Cortex of kidney (tissue), 1 donor: ENCODE results near the gene KCNE5.
"Not testable (repeated sequence)": the region's sequence is repeated elsewhere in the genome, so short reads cannot be mapped to it uniquely, and the experiment has no call there.

ENCODE experiments used
- DNase-seq: peaks from one replicate; lab custom pipeline; 2025; lab: John Stamatoyannopoulos, UW

The KCNE5 gene, protein sequence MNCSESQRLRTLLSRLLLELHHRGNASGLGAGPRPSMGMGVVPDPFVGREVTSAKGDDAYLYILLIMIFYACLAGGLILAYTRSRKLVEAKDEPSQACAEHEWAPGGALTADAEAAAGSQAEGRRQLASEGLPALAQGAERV

DNA sequence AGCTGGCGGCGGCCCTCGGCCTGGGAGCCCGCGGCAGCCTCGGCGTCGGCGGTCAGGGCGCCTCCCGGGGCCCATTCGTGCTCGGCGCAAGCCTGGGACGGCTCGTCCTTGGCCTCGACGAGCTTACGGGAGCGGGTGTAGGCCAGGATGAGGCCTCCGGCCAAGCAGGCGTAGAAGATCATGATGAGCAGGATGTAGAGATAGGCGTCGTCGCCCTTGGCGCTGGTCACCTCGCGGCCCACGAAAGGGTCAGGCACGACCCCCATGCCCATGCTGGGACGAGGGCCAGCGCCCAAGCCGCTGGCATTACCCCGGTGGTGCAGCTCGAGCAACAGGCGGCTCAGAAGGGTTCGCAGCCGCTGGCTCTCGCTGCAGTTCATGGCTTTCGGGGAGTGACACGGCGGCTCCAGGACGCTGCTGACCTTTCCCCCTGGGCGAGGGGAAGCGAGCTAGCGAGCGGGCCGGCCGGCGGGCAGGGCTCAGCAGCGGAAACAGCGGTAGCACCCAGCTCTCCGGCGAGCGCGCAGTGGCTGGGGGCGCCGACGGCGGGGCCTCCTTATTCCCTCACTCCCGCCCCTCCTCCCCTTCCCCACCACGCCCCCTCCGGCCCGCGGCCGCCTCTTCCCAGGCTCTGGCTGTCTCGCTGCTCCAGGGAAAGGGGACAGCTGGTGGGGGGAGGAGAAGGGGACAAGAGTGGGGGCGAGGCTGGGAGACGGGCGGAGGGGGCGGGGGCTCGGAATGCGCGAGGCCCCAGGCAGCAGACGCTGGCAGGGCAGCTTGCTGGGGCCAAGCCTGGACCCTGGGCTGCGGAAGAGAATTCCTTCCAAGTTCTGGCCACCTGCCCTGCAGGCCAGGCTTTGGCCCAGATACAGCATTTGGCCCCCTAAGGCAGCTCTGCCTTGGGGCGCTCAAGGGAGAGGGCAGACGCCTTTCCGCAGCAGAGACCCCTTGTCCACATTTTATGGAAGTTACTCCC is at the start of gene KCNE5:
KCNE5 (minus strand) TSS at position 532 of the 976 bp plus-strand sequence; CDS start at position 380, 152 bp downstream.
- DNase-seq: no peak

DNA sequence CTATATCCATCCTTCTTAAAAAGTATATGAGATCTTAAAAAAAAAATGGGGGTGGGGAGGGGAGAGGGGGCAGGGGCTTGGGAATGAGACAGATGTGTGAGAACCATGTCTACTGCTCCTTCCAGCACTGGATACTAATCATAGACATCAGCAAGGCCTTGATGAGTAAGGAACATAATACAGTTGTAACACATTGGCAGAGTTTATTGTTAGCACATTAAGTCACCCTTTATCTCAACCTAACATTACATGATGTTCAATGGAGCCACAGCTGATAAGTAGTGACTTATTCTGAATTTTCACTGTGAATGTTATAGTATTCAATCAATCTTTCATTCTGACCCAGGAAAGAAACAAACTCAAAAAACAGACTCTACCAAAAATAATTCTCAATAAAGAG is 47.3 kb upstream of the KCNE5 start:
- no peak for DNase-seq

DNA sequence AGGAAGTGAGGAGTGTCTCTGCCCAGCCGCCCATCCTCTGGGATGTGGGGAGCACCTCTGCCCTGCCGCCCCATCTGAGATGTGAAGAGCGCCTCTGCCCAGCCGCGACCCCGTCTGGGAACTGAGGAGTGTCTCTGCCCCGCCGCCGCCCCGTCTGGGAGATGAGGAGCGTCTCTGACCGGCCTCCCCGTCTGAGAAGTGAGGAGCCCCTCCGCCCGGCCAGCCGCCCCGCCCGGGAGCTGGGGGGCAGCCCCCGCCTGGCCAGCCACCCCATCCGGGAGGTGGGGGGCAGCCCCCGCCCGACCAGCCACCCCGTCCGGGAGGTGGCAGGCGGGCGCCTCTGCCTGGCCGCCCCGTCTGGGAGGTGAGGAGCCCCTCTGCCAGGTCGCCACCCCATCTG is 46.2 kb upstream of the KCNE5 start:
- not testable (repeated sequence) for DNase-seq

DNA sequence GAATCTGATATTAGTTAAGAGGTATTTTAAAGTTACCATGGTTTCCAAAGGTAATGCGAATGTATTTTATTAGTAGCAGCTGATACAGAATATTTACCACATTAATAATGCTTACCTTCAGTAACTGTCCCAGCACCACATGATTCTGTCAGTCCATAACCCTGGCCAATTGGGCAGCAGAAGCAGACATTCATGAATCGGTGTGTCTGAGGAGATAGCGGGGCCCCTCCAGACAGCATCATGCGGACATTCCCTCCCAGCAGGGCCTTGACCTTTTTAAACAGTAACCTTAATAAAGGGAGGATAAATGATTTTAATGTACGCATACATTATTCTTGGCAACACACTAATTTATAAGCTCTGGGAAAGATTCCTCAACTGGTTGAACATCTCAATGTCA is 43.0 kb upstream of the KCNE5 start:
- DNase-seq: no peak

DNA sequence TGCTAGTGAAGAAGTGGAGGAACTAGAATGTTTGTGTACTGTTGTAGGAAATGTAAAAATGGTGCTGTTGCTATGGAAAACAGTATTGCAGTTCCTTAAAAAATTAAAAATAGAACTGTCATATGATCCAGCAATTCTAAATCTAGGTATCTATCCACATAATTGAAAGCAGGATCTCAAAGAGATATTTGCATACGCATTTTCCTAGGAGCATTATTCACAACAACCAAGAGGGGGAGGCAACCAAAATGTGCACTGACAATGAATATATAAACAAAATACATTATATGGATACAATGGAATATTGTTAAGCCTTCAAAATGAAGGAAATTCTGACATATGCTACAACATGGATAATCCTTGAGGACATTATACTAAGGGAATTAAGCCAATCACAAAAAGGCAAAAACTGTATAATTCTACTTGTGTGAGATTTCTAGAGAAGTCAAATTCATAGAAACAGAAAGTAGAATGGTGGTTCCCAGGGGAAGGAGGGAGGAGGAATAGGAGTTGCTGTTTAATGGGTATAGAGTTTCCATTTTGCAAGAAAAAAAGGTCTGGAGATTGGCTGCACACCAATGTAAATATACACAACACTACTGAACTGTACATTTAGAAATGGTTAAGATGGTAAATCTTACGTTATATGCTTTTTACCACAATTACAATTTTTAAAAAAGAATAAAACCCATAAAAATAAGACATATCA is 35.6 kb upstream of the KCNE5 start:
- DNase-seq: no peak

DNA sequence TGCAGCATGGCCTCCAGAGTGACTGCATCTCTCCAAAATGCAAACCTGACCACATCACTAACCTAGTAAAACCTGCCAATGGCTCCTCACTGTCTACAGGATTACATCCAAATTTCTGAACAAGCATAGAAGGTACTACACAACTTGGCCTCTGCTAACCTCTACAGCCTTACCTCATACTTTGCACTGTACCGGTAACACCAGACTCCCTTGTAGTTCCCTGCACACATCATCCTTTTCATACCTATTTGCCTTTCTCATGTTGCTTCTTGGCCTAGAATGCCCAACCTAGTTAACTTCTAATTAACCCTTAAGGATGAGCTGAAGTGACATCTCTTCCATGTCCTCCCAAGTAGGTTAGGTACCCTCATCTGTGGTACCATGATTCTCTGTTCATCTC is 33.4 kb upstream of the KCNE5 start:
- no peak for DNase-seq

DNA sequence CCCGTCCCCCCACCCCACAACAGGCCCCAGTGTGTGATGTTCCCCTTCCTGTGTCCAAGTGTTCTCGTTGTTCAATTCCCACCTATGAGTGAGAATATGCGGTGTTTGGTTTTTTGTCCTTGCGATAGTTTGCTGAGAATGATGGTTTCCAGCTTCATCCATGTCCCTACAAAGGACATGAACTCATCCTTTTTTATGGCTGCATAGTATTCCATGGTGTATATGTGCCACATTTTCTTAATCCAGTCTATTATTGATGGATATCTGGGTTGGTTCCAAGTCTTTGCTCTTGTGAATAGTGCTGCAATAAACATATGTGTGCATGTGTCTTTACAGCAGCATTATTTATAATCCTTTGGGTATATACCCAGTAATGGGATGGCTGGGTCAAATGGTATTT is 32.4 kb upstream of the KCNE5 start:
- DNase-seq: not testable (repeated sequence)

DNA sequence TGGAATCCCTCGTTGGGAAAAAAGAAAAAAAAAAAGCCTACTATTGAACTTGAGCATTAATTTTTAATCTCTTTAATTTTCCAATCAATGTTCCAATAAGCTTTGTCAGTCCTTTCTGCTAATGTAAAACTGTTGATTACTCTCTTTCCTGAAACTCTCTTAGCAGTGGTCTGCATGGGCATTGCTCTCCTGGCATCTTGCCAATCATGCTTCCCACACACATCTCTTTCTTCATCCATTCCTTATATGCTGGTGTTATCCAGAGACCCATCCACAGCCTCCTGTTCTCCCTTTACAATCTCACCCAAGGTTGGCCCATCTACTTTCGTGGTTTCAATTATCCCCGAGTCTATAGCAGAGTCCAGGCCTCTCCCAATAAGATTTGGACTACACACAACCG is 31.8 kb upstream of the KCNE5 start:
- DNase-seq: no peak

DNA sequence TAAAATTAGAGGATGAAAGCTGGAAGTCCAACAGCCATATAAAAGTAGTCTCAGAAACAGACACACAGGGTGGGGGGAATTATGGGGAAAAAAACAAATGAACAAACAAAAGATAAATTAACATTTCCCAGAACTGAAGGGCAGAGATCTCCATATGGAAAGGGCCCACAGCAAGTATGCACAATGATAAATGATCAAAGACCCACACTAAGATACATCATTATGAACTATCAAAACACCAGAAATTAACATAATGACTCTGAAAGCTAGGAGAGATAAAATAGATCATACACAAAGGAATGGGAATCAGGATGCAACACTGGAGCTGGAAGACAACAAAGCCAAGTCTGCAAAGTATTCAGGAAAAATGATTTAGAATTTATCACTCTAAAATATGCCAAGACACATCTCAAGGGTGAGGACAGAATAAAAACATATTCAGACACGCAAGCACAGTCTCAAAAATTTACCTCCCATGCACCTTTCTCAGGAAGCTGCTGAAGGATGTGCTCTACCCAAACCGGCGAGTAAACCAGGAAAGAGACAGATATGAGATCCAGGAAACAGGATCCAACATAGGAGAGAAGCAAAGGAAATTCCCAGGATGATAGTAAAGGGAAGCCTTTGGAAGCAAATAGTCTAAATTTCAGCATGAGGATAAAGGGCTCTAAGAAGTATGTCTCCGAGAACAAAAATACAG is 30.7 kb upstream of the KCNE5 start:
- no peak for DNase-seq

DNA sequence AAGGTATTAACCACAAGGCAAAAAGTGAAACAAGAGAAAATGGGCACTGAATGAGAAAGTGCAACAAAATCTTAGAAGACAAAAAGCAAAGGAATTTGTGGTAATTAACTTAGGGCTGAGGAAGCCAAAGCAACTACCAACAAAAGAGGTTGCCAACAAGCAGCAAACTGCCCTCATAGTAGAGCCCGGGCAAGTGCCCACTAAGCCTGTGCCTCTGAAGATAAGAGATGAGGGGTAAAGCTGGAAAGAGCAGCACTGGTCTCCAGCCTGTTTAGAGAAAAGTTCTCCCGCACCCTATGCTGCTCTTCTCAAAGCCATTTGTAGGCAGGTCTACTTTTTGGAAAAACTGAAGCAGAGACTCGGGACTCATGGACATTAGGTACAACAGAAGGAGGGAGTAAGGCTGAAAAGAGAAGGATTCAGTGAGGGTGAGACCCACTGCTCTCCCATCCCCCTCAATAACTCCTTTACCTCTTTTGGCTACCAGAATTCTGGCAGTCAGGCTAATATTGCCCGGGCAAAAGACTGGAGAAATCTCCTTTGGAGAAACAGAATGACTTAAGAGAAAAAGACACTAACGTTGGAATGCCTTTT is 29.6 kb upstream of the KCNE5 start:
- no peak for DNase-seq

DNA sequence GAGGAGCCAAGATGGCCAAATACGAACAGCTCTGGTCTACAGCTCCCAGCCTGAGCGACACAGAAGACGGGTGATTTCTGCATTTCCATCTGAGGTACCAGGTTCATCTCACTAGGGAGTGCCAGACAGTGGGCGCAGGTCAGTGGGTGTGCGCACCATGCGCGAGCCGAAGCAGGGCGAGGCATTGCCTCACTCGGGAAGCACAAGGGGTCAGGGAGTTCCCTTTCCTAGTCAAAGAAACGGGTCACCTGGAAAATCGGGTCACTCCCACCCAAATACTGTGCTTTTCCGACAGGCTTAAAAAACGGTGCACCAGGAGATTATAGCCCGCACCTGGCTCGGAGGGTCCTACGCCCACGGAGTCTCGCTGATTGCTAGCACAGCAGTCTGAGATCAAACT is 19.7 kb upstream of the KCNE5 start:
- DNase-seq: not testable (repeated sequence)

DNA sequence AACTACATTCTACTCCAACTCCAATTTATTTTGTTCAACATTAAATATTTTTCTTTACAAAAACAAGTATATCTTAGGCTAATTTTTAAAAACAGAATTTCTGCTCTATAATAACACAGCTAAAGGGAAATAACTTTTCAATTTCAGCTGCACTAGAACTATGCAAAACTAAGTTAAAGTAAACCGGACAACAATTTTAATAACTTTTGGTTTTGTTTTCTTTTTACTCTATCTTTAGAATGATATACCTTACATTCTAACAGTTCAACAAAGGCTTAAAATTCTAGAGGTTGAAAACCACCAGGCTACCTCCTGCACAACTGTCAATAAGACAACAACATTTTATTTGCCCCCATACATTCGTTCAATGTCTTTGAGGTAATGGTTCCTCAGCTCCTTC is 18.7 kb upstream of the KCNE5 start:
- no peak for DNase-seq

DNA sequence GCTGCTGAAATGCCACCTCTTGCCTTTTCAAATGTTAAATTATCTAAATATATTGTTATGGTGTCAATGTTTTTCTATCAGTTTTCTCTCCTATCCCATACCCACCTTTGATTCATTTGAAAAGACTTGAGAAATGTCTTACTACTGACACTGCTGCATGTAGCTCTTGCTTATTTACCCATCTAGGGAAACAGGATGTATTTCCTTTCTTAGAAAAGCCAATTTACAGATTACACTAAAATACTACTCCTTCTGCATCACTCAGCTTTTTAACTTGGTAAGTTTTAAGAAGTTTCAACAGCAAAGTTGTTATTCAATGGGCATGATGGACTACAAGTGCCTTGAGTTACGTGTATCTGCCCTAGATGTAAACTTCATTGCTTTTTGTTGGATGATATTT is 13.2 kb upstream of the KCNE5 start:
- no peak for DNase-seq

DNA sequence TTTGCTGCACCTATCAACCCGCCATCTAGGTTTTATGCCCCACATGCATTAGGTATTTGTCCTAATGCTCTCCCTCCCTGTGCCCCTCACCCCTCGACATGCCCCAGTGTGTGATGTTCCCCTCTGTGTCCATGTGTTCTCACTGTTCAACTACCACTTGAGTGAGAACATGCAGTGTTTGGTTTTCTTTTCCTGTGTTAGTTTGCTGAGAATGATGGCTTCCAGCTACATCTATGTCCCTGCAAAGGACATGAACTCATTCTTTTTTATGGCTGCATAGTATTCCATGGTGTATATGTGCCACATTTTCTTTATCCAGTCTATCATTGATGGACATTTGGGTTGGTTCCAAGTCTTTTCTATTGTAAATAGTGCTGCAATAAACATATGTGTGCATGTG is 12.5 kb upstream of the KCNE5 start:
- not testable (repeated sequence) for DNase-seq

DNA sequence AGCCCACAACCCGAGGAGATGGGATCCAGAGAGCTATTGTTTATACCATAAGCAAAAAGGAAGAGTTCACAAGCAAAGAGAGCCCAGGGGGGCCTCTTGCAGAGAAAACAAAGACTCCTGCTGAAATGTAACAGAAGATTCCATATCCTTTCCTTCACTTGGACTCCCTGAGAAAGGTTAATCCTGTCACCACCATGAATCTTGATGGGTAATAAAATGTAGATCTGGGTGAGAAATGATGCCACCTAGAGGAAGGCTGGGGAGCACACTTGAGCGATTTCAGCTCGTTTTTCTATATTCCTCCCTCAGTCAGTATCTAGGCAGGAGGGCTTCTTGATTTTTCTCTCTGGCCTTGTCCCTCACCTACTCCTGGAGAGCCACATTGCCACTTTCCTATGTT is 10.2 kb upstream of the KCNE5 start:
- no peak for DNase-seq

DNA sequence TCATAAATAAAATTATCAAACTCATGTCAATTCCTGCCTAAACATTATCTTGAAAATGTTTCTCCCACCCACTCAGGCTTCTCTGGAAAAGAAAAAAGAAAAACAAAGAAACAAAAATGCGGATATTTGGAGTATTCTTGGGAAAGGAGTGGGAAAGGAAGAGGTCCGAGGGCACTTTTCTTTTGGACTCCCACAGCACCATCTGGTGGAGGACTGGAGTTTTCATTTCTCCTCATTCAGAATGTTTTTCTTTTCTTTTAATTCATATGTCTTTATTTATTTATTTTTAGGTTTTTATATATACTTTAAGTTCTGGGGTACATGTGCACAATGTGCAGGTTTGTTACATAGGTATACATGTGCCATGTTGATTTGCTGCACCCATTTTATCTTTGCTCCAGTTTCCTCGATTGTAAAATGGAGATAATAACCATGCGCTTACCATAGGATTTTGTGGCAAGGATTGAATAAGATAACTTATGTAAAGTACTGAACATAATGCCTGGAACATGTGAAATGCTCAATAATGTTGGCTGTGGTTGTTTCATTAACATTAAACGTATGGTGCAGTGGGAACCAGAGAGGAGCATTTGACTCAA is 8.0 kb upstream of the KCNE5 start:
- DNase-seq: no peak

DNA sequence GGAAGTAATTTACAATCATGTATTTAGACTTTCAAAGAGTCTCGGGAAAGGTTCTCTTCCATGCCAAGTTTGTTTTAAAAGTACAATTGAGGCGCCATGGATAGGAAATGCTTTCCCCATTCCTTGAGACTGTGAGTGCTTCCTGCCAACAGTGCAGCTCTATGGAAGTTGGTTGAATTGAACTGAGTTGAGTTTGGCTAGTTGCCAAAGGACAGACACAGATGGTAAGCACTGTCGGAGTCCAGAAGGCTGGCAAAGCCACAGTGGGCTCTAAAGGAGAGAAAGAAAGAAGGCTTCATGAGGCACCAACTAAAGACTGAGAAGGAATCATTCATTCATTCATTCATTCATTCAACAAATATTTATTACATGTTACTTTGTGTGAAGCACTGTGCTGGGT is 4.3 kb upstream of the KCNE5 start:
- no peak for DNase-seq

DNA sequence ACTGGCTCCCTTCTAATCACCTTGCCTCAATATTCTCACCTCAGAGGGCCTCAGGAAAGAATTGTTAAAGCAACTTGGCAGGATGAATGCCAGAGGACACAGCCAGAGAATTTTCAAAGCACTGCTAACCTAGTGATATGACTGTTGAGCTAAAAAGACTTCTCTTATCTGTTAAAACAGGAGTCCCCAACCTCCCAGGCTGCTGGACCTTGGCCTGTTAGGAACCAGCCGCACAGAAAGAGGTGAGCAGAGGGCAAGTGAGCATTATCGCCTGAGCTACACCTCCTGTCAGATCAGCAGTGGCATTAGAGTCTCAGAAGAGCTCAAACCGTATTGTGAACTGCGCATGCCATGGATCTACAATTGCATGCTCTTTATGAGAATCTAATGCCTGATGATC is 1.7 kb upstream of the KCNE5 start:
- no peak for DNase-seq

DNA sequence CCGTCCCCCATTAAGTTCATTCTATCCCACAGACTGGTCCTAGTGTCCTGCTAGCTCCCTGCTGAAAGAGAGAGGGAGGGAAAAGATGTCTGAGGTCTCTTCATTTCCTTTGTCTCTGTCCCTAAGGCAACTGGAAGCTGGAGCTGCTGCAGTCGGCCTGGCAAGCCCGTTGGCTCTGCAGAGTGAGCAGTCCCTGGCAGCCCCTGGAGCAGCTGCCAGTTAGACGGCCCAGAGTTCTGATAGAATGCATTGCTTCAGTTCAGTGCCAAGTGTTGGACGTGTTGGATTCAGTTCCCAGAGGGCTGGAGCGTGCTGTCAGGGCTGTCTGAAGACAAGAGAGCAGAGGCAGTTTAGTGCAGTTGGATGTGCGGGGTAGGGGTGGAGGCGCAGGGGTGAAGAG is 975 bp downstream of the KCNE5 start:
- DNase-seq: no peak

DNA sequence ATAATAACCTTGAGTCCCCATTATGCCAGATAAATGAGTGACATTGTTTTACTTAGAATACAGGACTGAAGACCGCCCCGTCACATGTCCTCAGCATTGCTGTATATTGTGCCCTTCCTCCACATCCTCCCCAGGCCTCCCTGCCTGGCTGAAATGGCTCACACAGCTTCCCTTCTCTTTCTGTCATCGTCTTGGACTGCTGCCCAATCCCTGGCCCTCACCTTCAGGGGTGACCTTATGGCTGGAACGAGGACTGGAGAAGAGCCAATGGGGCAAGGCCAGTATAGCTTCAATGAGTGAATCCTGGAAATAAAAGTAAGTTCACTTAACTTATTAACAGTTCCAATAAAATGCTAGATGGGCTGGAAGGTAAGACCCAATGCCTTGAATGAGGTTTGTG is 2.7 kb downstream of the KCNE5 start:
- DNase-seq: no peak

DNA sequence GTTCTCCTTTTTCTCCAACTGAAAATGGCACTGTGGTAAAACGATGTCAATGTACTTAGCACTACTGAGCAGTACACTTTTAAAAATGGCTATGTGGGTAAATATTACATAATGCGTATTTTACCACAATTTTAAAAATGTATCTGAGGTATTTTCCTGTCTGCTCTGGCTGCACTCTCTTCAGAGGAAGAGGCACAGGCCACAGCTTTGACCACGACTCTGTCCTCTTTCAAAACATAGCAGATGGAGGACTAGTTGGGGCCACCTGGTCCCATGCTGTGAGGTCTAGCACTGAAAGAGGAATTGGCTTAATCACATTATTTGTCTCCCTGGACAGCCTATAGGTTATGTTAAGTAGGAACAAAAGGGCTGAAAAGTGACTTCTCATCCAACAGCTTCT is 5.2 kb downstream of the KCNE5 start:
- no peak for DNase-seq

DNA sequence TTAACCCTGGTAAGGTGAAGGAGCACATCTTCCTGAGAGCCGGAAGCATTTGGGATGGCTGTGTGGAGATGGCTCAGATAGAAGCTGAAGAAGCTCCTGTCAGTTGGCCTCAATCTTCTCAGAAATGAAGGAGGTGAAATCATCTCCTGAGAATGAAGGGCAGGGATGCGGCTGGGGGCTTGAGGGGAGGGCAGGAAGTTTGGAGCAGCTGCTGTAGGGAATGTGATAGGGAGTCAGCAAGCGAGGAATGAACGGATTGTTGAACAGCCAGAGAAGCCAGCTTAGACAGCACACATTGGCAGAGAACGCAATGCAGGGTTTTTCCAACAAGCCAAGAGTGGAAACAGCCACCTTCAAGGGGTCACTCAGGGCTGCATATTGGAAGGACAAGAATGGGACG is 10.0 kb downstream of the KCNE5 start:
- no peak for DNase-seq
